Activated CD4-positive, alpha-beta T cell treated with anti-CD3 and anti-CD28 coated beads, Interleukin-2, amount 10 ng/mL, durations not matched to agents 24 days and 14 days (primary cell): ENCODE data around the gene CNTNAP3B. TPM values are rescaled to one million over a fixed set of nuclear protein-coding genes. Genes with fewer than 3 reads are reported as not detected.
"Not testable (repeated sequence)": the region's sequence is repeated elsewhere in the genome, so short reads cannot be mapped to it uniquely, and the experiment has no call there.

Source experiments
- DNase-seq: peaks from one replicate; pipeline ENCODE4 v3.0.0; 2022
- H3K27ac Mint-ChIP-seq: one replicate; pipeline ENCODE4 v1.8.0; 2022; ENCODE audit warnings: mild to moderate bottlenecking, mixed read lengths
- H3K27me3 Mint-ChIP-seq: one replicate; pipeline ENCODE4 v1.8.0; 2022; ENCODE audit warnings: mixed read lengths
- H3K36me3 Mint-ChIP-seq: one replicate; pipeline ENCODE4 v1.8.0; 2022; ENCODE audit warnings: low read depth, mild to moderate bottlenecking, mixed read lengths
- H3K4me1 Mint-ChIP-seq: one replicate; pipeline ENCODE4 v1.8.0; 2021; ENCODE audit warnings: mixed read lengths
- H3K4me3 Mint-ChIP-seq: one replicate; pipeline ENCODE4 v1.8.0; 2022; ENCODE audit warnings: mild to moderate bottlenecking, moderate library complexity, mixed read lengths
- H3K9me3 Mint-ChIP-seq: one replicate; pipeline ENCODE4 v1.8.0; 2021; ENCODE audit warnings: mixed read lengths
- intact Hi-C: fragments of 100-400 bp; cut with micrococcal nuclease; formaldehyde crosslinking; loops from one replicate; pipeline ENCODE4 v1.15.1; 2023
- total RNA-seq: library from RNA; stranded (reverse); gene quantifications from 2 replicates; pipeline ENCODE4 v1.2.3, GENCODE V29; 2022

Gene CNTNAP3B
- total RNA-seq, 1 donor from 2014 or later = not detected

- H3K27me3 Mint-ChIP-seq, H3K9me3 Mint-ChIP-seq, H3K27ac Mint-ChIP-seq, H3K4me3 Mint-ChIP-seq, intact Hi-C loops, DNase-seq, H3K4me1 Mint-ChIP-seq, H3K36me3 Mint-ChIP-seq: not testable (repeated sequence)
These were observed 84.7 kb downstream of the CNTNAP3B start for GRCh38 chr9:42044422-42045010.

GRCh38 chr9:42033541-42033940, 95.7 kb downstream of the CNTNAP3B start:
- DNase-seq, H3K4me3 Mint-ChIP-seq, H3K27me3 Mint-ChIP-seq, intact Hi-C loops, H3K9me3 Mint-ChIP-seq, H3K4me1 Mint-ChIP-seq, H3K36me3 Mint-ChIP-seq, H3K27ac Mint-ChIP-seq: not testable (repeated sequence)

GRCh38 chr9:42020639-42021038, 108.6 kb downstream of the CNTNAP3B start:
- H3K4me1 Mint-ChIP-seq, DNase-seq, H3K4me3 Mint-ChIP-seq, H3K27ac Mint-ChIP-seq, H3K27me3 Mint-ChIP-seq, intact Hi-C loops, H3K36me3 Mint-ChIP-seq, H3K9me3 Mint-ChIP-seq: not testable (repeated sequence)

- H3K36me3 Mint-ChIP-seq, H3K27me3 Mint-ChIP-seq, H3K27ac Mint-ChIP-seq, H3K9me3 Mint-ChIP-seq, H3K4me1 Mint-ChIP-seq, intact Hi-C loops, H3K4me3 Mint-ChIP-seq: not testable (repeated sequence)
- peak; percentile 44 for DNase-seq
These were observed 110.9 kb downstream of the CNTNAP3B start for GRCh38 chr9:42018220-42018922.

GRCh38 chr9:42014317-42014716, 114.9 kb downstream of the CNTNAP3B start:
- H3K9me3 Mint-ChIP-seq, H3K4me3 Mint-ChIP-seq, H3K27ac Mint-ChIP-seq, H3K4me1 Mint-ChIP-seq, H3K36me3 Mint-ChIP-seq, DNase-seq, H3K27me3 Mint-ChIP-seq, intact Hi-C loops: not testable (repeated sequence)

- DNase-seq, H3K27me3 Mint-ChIP-seq, H3K27ac Mint-ChIP-seq, H3K4me1 Mint-ChIP-seq, H3K4me3 Mint-ChIP-seq, intact Hi-C loops, H3K9me3 Mint-ChIP-seq, H3K36me3 Mint-ChIP-seq: not testable (repeated sequence)
These were observed 137.6 kb downstream of the CNTNAP3B start for GRCh38 chr9:41991607-41992006.

- intact Hi-C loops, H3K4me1 Mint-ChIP-seq, DNase-seq, H3K4me3 Mint-ChIP-seq, H3K27ac Mint-ChIP-seq, H3K27me3 Mint-ChIP-seq, H3K36me3 Mint-ChIP-seq, H3K9me3 Mint-ChIP-seq: not testable (repeated sequence)
These were observed 149.0 kb downstream of the CNTNAP3B start for GRCh38 chr9:41980271-41980670.

GRCh38 chr9:41977965-41978600, 151.1 kb downstream of the CNTNAP3B start:
- not testable (repeated sequence) for H3K36me3 Mint-ChIP-seq, H3K9me3 Mint-ChIP-seq

GRCh38 chr9:41974906-41975305, 154.3 kb downstream of the CNTNAP3B start:
- intact Hi-C loops, H3K9me3 Mint-ChIP-seq, DNase-seq, H3K36me3 Mint-ChIP-seq, H3K27me3 Mint-ChIP-seq, H3K4me3 Mint-ChIP-seq, H3K4me1 Mint-ChIP-seq, H3K27ac Mint-ChIP-seq: not testable (repeated sequence)

More at GRCh38 chr9:41977965-41978600, 151.1 kb downstream of the CNTNAP3B start:
- DNase-seq, H3K4me1 Mint-ChIP-seq, H3K4me3 Mint-ChIP-seq, H3K27ac Mint-ChIP-seq, H3K27me3 Mint-ChIP-seq, intact Hi-C loops: not testable (repeated sequence)

- intact Hi-C loops = not testable (repeated sequence)
These were observed 176.2 kb downstream of the CNTNAP3B start for GRCh38 chr9:41953007-41953406.

GRCh38 chr9:41941738-41942137, 187.5 kb downstream of the CNTNAP3B start:
- DNase-seq, H3K27me3 Mint-ChIP-seq, H3K4me3 Mint-ChIP-seq, intact Hi-C loops, H3K36me3 Mint-ChIP-seq, H3K27ac Mint-ChIP-seq, H3K9me3 Mint-ChIP-seq, H3K4me1 Mint-ChIP-seq: not testable (repeated sequence)

More at GRCh38 chr9:41953007-41953406, 176.2 kb downstream of the CNTNAP3B start:
- H3K27ac Mint-ChIP-seq, H3K27me3 Mint-ChIP-seq, H3K36me3 Mint-ChIP-seq, H3K9me3 Mint-ChIP-seq, H3K4me3 Mint-ChIP-seq, H3K4me1 Mint-ChIP-seq, DNase-seq: not testable (repeated sequence)

GRCh38 chr9:41938143-41938542, 191.1 kb downstream of the CNTNAP3B start:
- DNase-seq, H3K4me3 Mint-ChIP-seq, H3K36me3 Mint-ChIP-seq, H3K27ac Mint-ChIP-seq, H3K4me1 Mint-ChIP-seq, intact Hi-C loops, H3K9me3 Mint-ChIP-seq, H3K27me3 Mint-ChIP-seq: not testable (repeated sequence)

- H3K4me3 Mint-ChIP-seq, intact Hi-C loops, DNase-seq, H3K27me3 Mint-ChIP-seq, H3K36me3 Mint-ChIP-seq, H3K4me1 Mint-ChIP-seq, H3K27ac Mint-ChIP-seq, H3K9me3 Mint-ChIP-seq: not testable (repeated sequence)
These were observed 193.5 kb downstream of the CNTNAP3B start for GRCh38 chr9:41935727-41936126.

GRCh38 chr9:41929172-41929571, 200.1 kb downstream of the CNTNAP3B start:
- H3K27ac Mint-ChIP-seq, H3K4me1 Mint-ChIP-seq, DNase-seq, H3K36me3 Mint-ChIP-seq, H3K9me3 Mint-ChIP-seq, H3K4me3 Mint-ChIP-seq, intact Hi-C loops, H3K27me3 Mint-ChIP-seq: not testable (repeated sequence)
